A549 (cell line): ENCODE measurements around the gene PIK3CB. TPM values are rescaled to one million over a fixed set of nuclear protein-coding genes. Genes with fewer than 3 reads are reported as not detected.
A peak's percentile ranks its signal among the peaks of the same experiment; 100 is the strongest.
"Not testable (repeated sequence)": the region's sequence is repeated elsewhere in the genome, so short reads cannot be mapped to it uniquely, and the experiment has no call there.

Experiments used
- ATAC-seq, 2 experiments: fragments of 200-7000 bp in 1 of 2; fragments of >200 bp in 1 of 2; cut with Nextera tagmentation in 1 of 2; cut with Tn5 transposase in 1 of 2; 3 replicates each; pipeline versions ENCODE4 v1.8.0 to v1.9.1; 2018 to 2020; ENCODE audit warnings: mild to moderate bottlenecking in 1 of 2, moderate library complexity in 1 of 2
- CTCF ChIA-PET: fragments of 300-600 bp; sonication (Branson Sonifier 250); formaldehyde crosslinking; extraction: SDS; loops from one replicate; lab custom pipeline; 2021; ENCODE audit warnings: antibody characterized with exemption, inconsistent platforms; lab: Yijun Ruan, JAX
- POLR2A ChIA-PET: fragments of 350-600 bp; formaldehyde crosslinking; extraction: SDS; loops from one replicate; lab custom pipeline; 2021; ENCODE audit warnings: antibody characterized with exemption, inconsistent platforms; lab: Yijun Ruan, JAX
- DNase-seq, 2 experiments: peaks; one replicate each; pipeline versions ENCODE4 v3.0.0 to v3.0.0-alpha.2; 2011 to 2016; ENCODE audit warnings: low read depth in 1 of 2, low spot score in 1 of 2
- FAIRE-seq: peaks from 2 replicates; lab custom pipeline; 2011; peaks lifted over from hg19 to GRCh38; lab: Jason Lieb, UNC
- H3K27ac ChIP-seq, 2 experiments: fragments of >200 bp; sonication (Bioruptor Twin); formaldehyde crosslinking; 3 replicates each; pipeline ENCODE4 v1.5.1; 2016 to 2017
- H3K4me1 ChIP-seq: fragments of >200 bp; sonication (Bioruptor Twin); formaldehyde crosslinking; 3 replicates; pipeline ENCODE4 v1.6.1; 2016
- H3K4me2 ChIP-seq: fragments of >200 bp; sonication (Bioruptor Twin); formaldehyde crosslinking; 3 replicates; pipeline ENCODE4 v1.6.1; 2016
- H3K4me3 ChIP-seq: fragments of >200 bp; sonication (Bioruptor Twin); formaldehyde crosslinking; 3 replicates; pipeline ENCODE4 v1.5.1; 2016
- H3K9me3 ChIP-seq: fragments of >200 bp; sonication (Bioruptor Twin); formaldehyde crosslinking; 3 replicates; pipeline ENCODE4 v1.6.1; 2016
- BCL3 ChIP-seq: fragments of >200 bp; sonication (Bioruptor Twin); formaldehyde crosslinking; IDR thresholded peaks from 3 replicates; pipeline ENCODE4 v1.6.1; 2016
- CBX8 ChIP-seq: fragments of 200-600 bp; sonication (generic); IDR thresholded peaks from 2 replicates; pipeline ENCODE4 v1.6.1; 2016
- FOXS1 ChIP-seq: fragments of 250-450 bp; sonication (Bioruptor Pico); IDR thresholded peaks from 2 replicates; pipeline ENCODE4 v1.5.0; 2020; ENCODE audit warnings: mild to moderate bottlenecking, moderate library complexity
- MAFK ChIP-seq: fragments of 450-650 bp; IDR thresholded peaks from 2 replicates; pipeline ENCODE4 v1.6.1; 2014; ENCODE audit not compliant: partially characterized antibody
- TFCP2L1 ChIP-seq: fragments of 250-450 bp; sonication (Bioruptor Pico); IDR thresholded peaks from 2 replicates; pipeline ENCODE4 v1.5.0; 2021; ENCODE audit warnings: mild to moderate bottlenecking
- WGBS: methylation state at CpG from one replicate; pipeline ENCODE4 v1.1.6; 2017; ENCODE audit errors: missing lambda C conversion rate; 5-methylcytosine and 5-hydroxymethylcytosine counted together
- polyA plus RNA-seq, 4 experiments: library from polyadenylated mRNA; depleted of rRNA in 3 of 4; stranded (reverse); fragments of >200 nt; fragmentation: RNase III in 1 of 4; extraction: RNeasy Plus Mini Kit Qiagen cat#74134 plus additional on column Dnase treatment in 1 of 4; gene quantifications; 2 replicates in 3 of 4; 3 replicates in 1 of 4; pipeline ENCODE4 v1.2.3, GENCODE V29; 2011 to 2017

PIK3CB gene
- polyA plus RNA-seq, 2 of the 4 experiments (the other 2 are of a cell fraction): 20.7 to 23.3 TPM

GRCh38 chr3:138608322-138609135, 226.2 kb downstream of the PIK3CB start, which contains the start of gene FAIM (continued):
- TF ChIP-seq MAFK (no peak), FOXS1 (CRISPR knock-in tag) (no peak), BCL3 (peak; percentile 35; the same call in 1 of the 3 replicates), TFCP2L1 (CRISPR knock-in tag) (no peak), CBX8 (no peak)

DNA sequence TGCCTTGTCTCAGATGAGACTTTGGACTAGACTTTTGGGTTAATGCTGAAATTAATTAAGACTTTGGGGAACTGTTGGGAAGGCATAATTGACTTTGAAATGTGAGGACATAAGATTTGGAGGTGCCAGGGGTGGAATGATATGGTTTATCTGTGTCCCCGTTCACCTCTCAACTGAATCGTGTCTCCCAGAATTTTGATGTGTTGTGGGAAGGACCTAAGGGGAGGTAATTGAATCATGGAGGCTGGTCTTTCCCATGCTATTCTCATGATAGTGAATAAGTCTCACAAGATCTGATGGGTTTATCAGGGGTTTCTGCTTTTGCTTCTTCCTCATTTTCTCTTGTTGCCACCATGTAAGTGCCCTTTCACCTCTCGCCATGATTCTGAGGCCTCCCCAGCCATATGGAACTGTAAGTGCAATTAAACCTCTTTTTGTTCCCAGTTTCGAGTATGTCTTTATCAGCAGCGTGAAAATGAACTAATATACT, 230.6 kb downstream of the PIK3CB start:
- FAIRE-seq, H3K4me1 ChIP-seq, H3K4me2 ChIP-seq, DNase-seq, POLR2A ChIA-PET, ATAC-seq, H3K4me3 ChIP-seq, H3K9me3 ChIP-seq, H3K27ac ChIP-seq: not testable (repeated sequence)
- 84% methylated on average over 5 of the region's 5 CpGs for WGBS
- CTCF ChIA-PET: interaction anchor here (2.0 kb wide), 1 partner anchor 312 kb away, joined by 17 read pairs; no protein-coding TSS in a partner anchor

Other genes with a start within 250 kb of the PIK3CB start
- gene CEP70, start 240.7 kb downstream of the PIK3CB start, polyA plus RNA-seq (2011; rRNA removed): 9.4 and 17.1 TPM in 2 replicates
- 15.7 to 17.4 TPM (median 16.5 TPM) in 3 replicates for gene CEP70, start 240.7 kb downstream of the PIK3CB start, polyA plus RNA-seq (2017; fragmentation: RNase III; extraction: RNeasy Plus Mini Kit Qiagen cat#74134 plus additional on column Dnase treatment)
- gene FAIM, start 226.2 kb downstream of the PIK3CB start, polyA plus RNA-seq (2011; rRNA removed): 7.3 and 13.7 TPM in 2 replicates
- 18.7 to 20.9 TPM (median 20.8 TPM) in 3 replicates for gene FAIM, start 226.2 kb downstream of the PIK3CB start, polyA plus RNA-seq (2017; fragmentation: RNase III; extraction: RNeasy Plus Mini Kit Qiagen cat#74134 plus additional on column Dnase treatment)
- 0.90 and 1.2 TPM in 2 replicates for gene FOXL2, start 112.2 kb upstream of the PIK3CB start, polyA plus RNA-seq (2011; rRNA removed)
- gene FOXL2, start 112.2 kb upstream of the PIK3CB start, polyA plus RNA-seq (2017; fragmentation: RNase III; extraction: RNeasy Plus Mini Kit Qiagen cat#74134 plus additional on column Dnase treatment): 2.7 to 3.6 TPM (median 3.1 TPM) in 3 replicates
- 2.2 and 2.3 TPM in 2 replicates for gene FOXL2NB, start 112.3 kb upstream of the PIK3CB start, polyA plus RNA-seq (2011; rRNA removed)
- gene FOXL2NB, start 112.3 kb upstream of the PIK3CB start, polyA plus RNA-seq (2017; fragmentation: RNase III; extraction: RNeasy Plus Mini Kit Qiagen cat#74134 plus additional on column Dnase treatment): 2.6 to 3.5 TPM (median 3.2 TPM) in 3 replicates
- not detected in 2 replicates for gene PRR23A, start 171.3 kb upstream of the PIK3CB start, polyA plus RNA-seq (2011; rRNA removed)
- gene PRR23A, start 171.3 kb upstream of the PIK3CB start, polyA plus RNA-seq (2017; fragmentation: RNase III; extraction: RNeasy Plus Mini Kit Qiagen cat#74134 plus additional on column Dnase treatment): not detected in 3 replicates
- not detected in 2 replicates for gene PRR23B, start 186.0 kb upstream of the PIK3CB start, polyA plus RNA-seq (2011; rRNA removed)
- not detected in 3 replicates for gene PRR23B, start 186.0 kb upstream of the PIK3CB start, polyA plus RNA-seq (2017; fragmentation: RNase III; extraction: RNeasy Plus Mini Kit Qiagen cat#74134 plus additional on column Dnase treatment)
- gene PRR23C, start 210.0 kb upstream of the PIK3CB start, polyA plus RNA-seq (2011; rRNA removed): not detected in 2 replicates
- not detected in 3 replicates for gene PRR23C, start 210.0 kb upstream of the PIK3CB start, polyA plus RNA-seq (2017; fragmentation: RNase III; extraction: RNeasy Plus Mini Kit Qiagen cat#74134 plus additional on column Dnase treatment)